Suprapubic skin (tissue), 4 donors: ENCODE data around the gene C1orf174. TPM values are rescaled to one million over a fixed set of nuclear protein-coding genes. Genes with fewer than 3 reads are reported as not detected.

Experiments
- DNase-seq, 2 donors: peaks; one replicate each; pipeline ENCODE4 v3.0.0-alpha.2; 2019; ENCODE audit warnings: low spot score in 2 of 2
- H3K27ac ChIP-seq: fragments of 200-600 bp; sonication (generic); one replicate; pipeline ENCODE4 v1.5.1; 2019
- H3K27me3 ChIP-seq: fragments of 200-600 bp; sonication (generic); one replicate; pipeline ENCODE4 v1.5.1; 2019
- H3K36me3 ChIP-seq: fragments of 200-600 bp; sonication (generic); one replicate; pipeline ENCODE4 v1.5.1; 2019
- H3K4me1 ChIP-seq: fragments of 200-600 bp; sonication (generic); one replicate; pipeline ENCODE4 v1.5.1; 2019
- H3K4me3 ChIP-seq: fragments of 200-600 bp; sonication (generic); one replicate; pipeline ENCODE4 v1.5.1; 2019; ENCODE audit warnings: mild to moderate bottlenecking
- H3K9me3 ChIP-seq: fragments of 200-600 bp; sonication (generic); one replicate; pipeline ENCODE4 v1.5.1; 2019
- CTCF ChIP-seq, 2 donors: fragments of 200-600 bp in 1 of 2; fragments of 450-650 bp in 1 of 2; sonication (generic) in 1 of 2; IDR thresholded peaks; one replicate each; pipeline ENCODE4 v1.5.1; 2016 to 2019; ENCODE audit warnings: antibody characterized with exemption in 2 of 2, mild to moderate bottlenecking in 1 of 2, moderate library complexity in 1 of 2
- EP300 ChIP-seq: sonication (generic); formaldehyde crosslinking; IDR thresholded peaks from one replicate; pipeline ENCODE4 v1.6.1; 2017; ENCODE audit warnings: antibody characterized with exemption
- POLR2A ChIP-seq, 2 donors: fragments of 450-650 bp; IDR thresholded peaks; one replicate each; pipeline ENCODE4 v1.6.1; 2017; ENCODE audit warnings: antibody characterized with exemption in 2 of 2, mild to moderate bottlenecking in 2 of 2, moderate library complexity in 2 of 2
- POLR2AphosphoS5 ChIP-seq, 3 donors: sonication (generic); formaldehyde crosslinking; IDR thresholded peaks; one replicate each; pipeline ENCODE4 v1.6.1; 2017; ENCODE audit warnings: antibody characterized with exemption in 3 of 3
- WGBS: methylation state at CpG from one replicate; pipeline ENCODE4 v1.1.5; 2018; 5-methylcytosine and 5-hydroxymethylcytosine counted together
- total RNA-seq, 4 donors: library from RNA; depleted of rRNA; stranded (reverse); fragments of >200 nt; gene quantifications; one replicate each; pipeline ENCODE4 v1.1.0, GENCODE V29; 2016

The C1orf174 gene
- total RNA-seq, 4 donors from 2014 or later = 16.0 to 25.3 (median 19.7) TPM

DNA sequence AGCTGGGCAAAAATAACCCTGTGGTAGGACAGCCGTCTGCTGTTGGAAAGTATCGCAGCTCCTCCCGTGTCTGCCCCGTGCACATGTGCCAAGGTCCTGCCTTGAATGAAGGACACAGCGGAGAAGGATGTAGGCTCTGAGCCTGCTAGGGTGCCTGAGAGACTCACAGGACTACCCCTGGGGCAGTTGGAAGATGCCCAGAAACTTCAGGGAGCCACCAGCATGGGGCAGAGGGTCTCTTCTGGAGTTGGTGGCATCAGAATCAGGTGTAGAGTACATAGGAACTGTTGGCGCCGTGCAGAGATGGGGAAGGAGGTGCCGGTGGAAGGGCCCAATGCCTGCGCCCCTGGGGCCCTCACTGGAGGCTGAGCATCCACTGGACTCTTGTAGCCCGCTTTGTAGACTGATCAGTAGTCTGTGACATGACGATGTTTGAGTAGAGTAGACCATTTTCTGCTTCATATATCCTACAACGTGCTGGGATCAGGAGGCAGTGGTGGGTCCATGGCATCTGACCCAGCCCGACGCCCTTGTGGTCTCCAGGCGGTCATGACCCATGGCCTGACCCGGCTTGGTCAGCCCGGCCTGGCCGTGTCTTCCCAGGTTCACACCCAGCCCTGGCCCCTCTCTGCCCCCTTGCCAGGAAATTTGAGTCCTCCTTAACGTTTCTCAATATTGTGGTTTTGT, 5.3 kb upstream of the C1orf174 start:
- TF ChIP-seq POLR2AphosphoS5 (IDR thresholded peaks at IDR 0.05) (no peak), EP300 (no peak), POLR2A (IDR thresholded peaks at IDR 0.05) (no peak), CTCF (IDR thresholded peaks at IDR 0.05) (no peak)
- no peaks in the 10 kb centered on the region for H3K36me3 ChIP-seq
- WGBS = 90% methylated on average over 19 of the region's 19 CpGs
- peak; percentile 36 to 61 for DNase-seq
- H3K27me3 ChIP-seq = no peaks in the 10 kb centered on the region
- H3K4me3 ChIP-seq = no peak overlapping the region
- H3K4me1 ChIP-seq = peaks cover 2% of the 10 kb centered on the region
- no peaks in the 10 kb centered on the region for H3K9me3 ChIP-seq
- H3K27ac ChIP-seq = no peak overlapping the region

- TF ChIP-seq EP300 = no peak
- no peak for TF ChIP-seq POLR2AphosphoS5 (IDR thresholded peaks at IDR 0.05)
- TF ChIP-seq POLR2A (IDR thresholded peaks at IDR 0.05) = no peak
- no peak for TF ChIP-seq CTCF (IDR thresholded peaks at IDR 0.05)
- no peaks in the 10 kb centered on the region for H3K27me3 ChIP-seq
- no peaks in the 10 kb centered on the region for H3K9me3 ChIP-seq
- H3K4me1 ChIP-seq = peaks cover 3% of the 10 kb centered on the region
- H3K4me3 ChIP-seq = no peak overlapping the region
- H3K27ac ChIP-seq = no peak overlapping the region
- no peak for DNase-seq
- 85% methylated on average over 4 of the region's 4 CpGs for WGBS
- H3K36me3 ChIP-seq = no peaks in the 10 kb centered on the region
Observed at GRCh38 chr1:3904843-3905185, 4.7 kb upstream of the C1orf174 start.

GRCh38 chr1:3904006-3904842, 4.2 kb upstream of the C1orf174 start:
- no peak overlapping the region for H3K27ac ChIP-seq
- no peaks in the 10 kb centered on the region for H3K9me3 ChIP-seq
- no peak for TF ChIP-seq POLR2A (IDR thresholded peaks at IDR 0.05)
- H3K36me3 ChIP-seq = no peaks in the 10 kb centered on the region
- H3K4me3 ChIP-seq = no peak overlapping the region
- DNase-seq = peak in 1 of 2 donors; percentile 55
- H3K27me3 ChIP-seq = no peaks in the 10 kb centered on the region
- 76% methylated on average over 19 of the region's 24 CpGs for WGBS
- H3K4me1 ChIP-seq = peaks cover 9% of the 10 kb centered on the region

DNA sequence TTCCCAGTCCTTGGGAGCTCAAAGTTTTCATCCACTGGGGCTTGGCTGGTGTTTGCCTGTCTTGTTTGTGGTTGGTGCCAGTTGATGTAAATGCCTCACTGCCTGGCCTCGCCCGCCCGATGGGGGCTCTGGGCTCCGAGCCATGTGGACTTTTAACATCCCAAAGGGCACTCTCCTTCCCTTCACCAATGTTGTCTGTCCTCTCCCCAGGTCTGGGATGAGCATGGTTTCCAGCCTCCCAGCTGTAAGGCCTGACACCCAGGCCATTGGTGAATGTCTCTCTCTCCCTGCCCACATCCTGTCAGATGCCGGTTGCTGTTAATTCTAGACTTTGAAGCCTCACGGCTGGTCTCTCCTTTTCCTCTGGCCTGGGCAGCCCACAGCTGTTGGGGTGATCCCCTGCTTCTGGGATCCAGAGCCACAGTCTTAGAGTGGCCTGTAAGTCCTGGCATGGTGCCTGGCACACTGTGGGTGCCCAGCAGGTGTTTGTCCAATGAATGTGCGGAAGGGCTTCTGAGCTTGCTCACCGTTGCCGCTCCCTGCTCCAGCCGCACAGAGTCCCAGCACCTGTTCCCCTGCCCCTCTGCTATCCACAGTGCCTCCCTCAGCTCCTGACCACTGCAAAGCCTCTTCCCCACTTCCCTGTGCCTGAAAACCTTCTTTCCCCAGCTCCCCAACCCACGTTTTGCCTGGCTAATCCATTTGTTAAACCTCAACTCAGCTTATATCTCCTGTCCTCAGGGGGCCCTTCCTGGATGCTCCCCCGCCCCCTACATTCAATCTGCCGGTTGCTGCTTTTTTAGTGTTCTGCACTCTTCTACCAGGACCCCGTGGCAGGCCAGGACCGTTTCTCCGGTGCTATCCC, 3.3 kb upstream of the C1orf174 start:
- WGBS = 80% methylated on average over 16 of the region's 16 CpGs
- peak; percentile 58 to 59 for DNase-seq
- H3K27me3 ChIP-seq = no peaks in the 10 kb centered on the region
- H3K27ac ChIP-seq = no peak overlapping the region
- H3K4me3 ChIP-seq = no peak overlapping the region
- no peaks in the 10 kb centered on the region for H3K36me3 ChIP-seq
- no peak for TF ChIP-seq POLR2A (IDR thresholded peaks at IDR 0.05)
- no peak for TF ChIP-seq CTCF (IDR thresholded peaks at IDR 0.05)
- TF ChIP-seq EP300 = no peak
- TF ChIP-seq POLR2AphosphoS5 (IDR thresholded peaks at IDR 0.05) = no peak
- peaks cover 14% of the 10 kb centered on the region for H3K4me1 ChIP-seq
- H3K9me3 ChIP-seq = no peaks in the 10 kb centered on the region

DNA sequence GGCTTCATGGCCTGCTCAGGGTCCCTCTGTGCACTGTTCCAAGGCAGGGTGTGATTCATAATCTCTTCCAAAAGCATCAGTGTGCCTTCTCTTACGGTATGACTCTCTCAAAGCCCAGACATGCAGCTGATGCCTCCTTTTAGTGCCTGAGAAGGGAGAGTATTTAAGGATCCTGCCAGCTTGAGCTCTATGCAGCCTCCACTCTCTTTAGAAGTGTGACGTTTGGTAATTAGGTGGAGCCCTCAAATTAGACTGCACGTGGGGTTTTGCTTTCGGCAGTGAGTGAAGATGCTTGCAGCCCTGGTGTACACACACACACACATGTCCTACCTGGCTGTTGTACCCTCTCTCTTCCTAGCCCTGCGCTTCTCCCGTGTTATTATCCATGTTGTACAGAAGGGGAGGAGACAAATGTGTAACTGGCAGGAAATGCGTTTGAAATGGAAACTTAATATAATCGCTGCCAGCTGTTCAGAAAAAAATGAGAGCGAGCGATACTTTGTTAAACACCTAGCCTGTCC, 2.6 kb upstream of the C1orf174 start:
- H3K4me1 ChIP-seq = peaks cover 14% of the 10 kb centered on the region
- no peaks in the 10 kb centered on the region for H3K9me3 ChIP-seq
- DNase-seq = peak; percentile 36 to 40
- TF ChIP-seq POLR2A (IDR thresholded peaks at IDR 0.05) (no peak), POLR2AphosphoS5 (IDR thresholded peaks at IDR 0.05) (no peak), EP300 (no peak), CTCF (IDR thresholded peaks at IDR 0.05) (no peak)
- H3K27ac ChIP-seq = no peak overlapping the region
- H3K27me3 ChIP-seq = no peaks in the 10 kb centered on the region
- WGBS = 51% methylated on average over 10 of the region's 10 CpGs
- H3K36me3 ChIP-seq = no peaks in the 10 kb centered on the region
- H3K4me3 ChIP-seq = no peak overlapping the region
